H1 (cell line): ENCODE results near the gene MTO1. TPM values are rescaled to one million over a fixed set of nuclear protein-coding genes. Genes with fewer than 3 reads are reported as not detected.

ENCODE experiments used
- CHD7 ChIP-seq: fragments of 300-600 bp; sonication (generic); IDR thresholded peaks from 2 replicates; pipeline ENCODE4 v1.7.1; 2012; ENCODE audit warnings: low read length, moderate library complexity, mild to moderate bottlenecking, inconsistent platforms; ENCODE audit not compliant: insufficient replicate concordance
- polyA plus RNA-seq, 7 experiments: library from polyadenylated mRNA; depleted of rRNA in 3 of 7; stranded (reverse) in 5 of 7; unstranded in 2 of 7; fragments of >200 nt in 5 of 7; fragments of 200-250 nt in 2 of 7; gene quantifications; 1 replicate in 5 of 7; 2 replicates in 1 of 7; 4 replicates in 1 of 7; pipeline versions ENCODE4 v1.2.1 to v1.2.3, GENCODE V29; 2011 to 2013; ENCODE audit warnings: missing spikeins in 2 of 7, mixed read lengths in 2 of 7
- total RNA-seq: library from RNA; stranded (reverse); fragmentation: NEBNext Ultra II Directional; extraction: Animal tissue kit (Norgen Biotek cat#: 25700); gene quantifications from 2 replicates; pipeline ENCODE4 v1.2.1, GENCODE V29; 2021

The MTO1 gene
- total and polyA plus RNA-seq, 2 of the 8 experiments (the other 6 are each of a cell fraction or from before 2014, with no cell fraction given), result 20.9 to 31.6 TPM

- peak; percentile 26 for TF ChIP-seq CHD7
These were observed 53.2 kb downstream of the MTO1 start (continued) for GRCh38 chr6:73514746-73515110.
